CD14-positive monocyte (primary cell): ENCODE data around the gene SS18L1. TPM values are rescaled to one million over a fixed set of nuclear protein-coding genes. Genes with fewer than 3 reads are reported as not detected.
A peak's percentile ranks its signal among the peaks of the same experiment; 100 is the strongest.

Experiments
- DNase-seq, 3 donors: peaks; one replicate each; pipeline ENCODE4 v3.0.0-alpha.2; 2011 to 2022
- H2AFZ ChIP-seq: 2 replicates; pipeline ENCODE4 v1.6.0; 2012; ENCODE audit warnings: mild to moderate bottlenecking, low read depth, low read length, inconsistent platforms; ENCODE audit not compliant: insufficient read depth, poor library complexity, severe bottlenecking
- H3K27ac ChIP-seq, 2 donors: 1 replicate in 1 of 2; 2 replicates in 1 of 2; pipeline ENCODE4 v1.5.1; 2012 to 2013; ENCODE audit warnings: low read length in 2 of 2, control low read depth in 1 of 2, inconsistent platforms in 1 of 2, low read depth in 1 of 2, mild to moderate bottlenecking in 1 of 2
- H3K27me3 ChIP-seq, 2 donors: one replicate each; pipeline versions ENCODE4 v1.6.0 to v1.6.1; 2011 to 2013; ENCODE audit warnings: low read length in 2 of 2; ENCODE audit not compliant: control insufficient read depth in 2 of 2, insufficient read depth in 2 of 2
- H3K36me3 ChIP-seq, 2 donors: replicated peaks in 1 of 2; 1 replicate in 1 of 2; 2 replicates in 1 of 2; pipeline versions ENCODE4 v1.5.1 to v1.6.1; 2012 to 2013; ENCODE audit warnings: low read length in 2 of 2, control low read depth in 1 of 2, inconsistent platforms in 1 of 2, mild to moderate bottlenecking in 1 of 2; ENCODE audit not compliant: insufficient read depth in 2 of 2, control insufficient read depth in 1 of 2
- H3K4me1 ChIP-seq, 2 donors: 1 replicate in 1 of 2; 2 replicates in 1 of 2; pipeline versions ENCODE4 v1.5.1 to v1.6.1; 2012 to 2013; ENCODE audit warnings: low read length in 2 of 2, control low read depth in 1 of 2, inconsistent platforms in 1 of 2, mild to moderate bottlenecking in 1 of 2, moderate library complexity in 1 of 2; ENCODE audit not compliant: insufficient read depth in 2 of 2, control insufficient read depth in 1 of 2
- H3K4me2 ChIP-seq: replicated peaks from 2 replicates; pipeline ENCODE3; 2012; ENCODE audit warnings: low read length, moderate library complexity, mild to moderate bottlenecking; ENCODE audit not compliant: poor library complexity, severe bottlenecking; ENCODE audit errors: extremely low read depth
- H3K4me3 ChIP-seq, 3 experiments: fragments of 200-600 bp in 1 of 3; sonication (generic) in 1 of 3; replicated peaks in 1 of 3; 1 replicate in 2 of 3; 2 replicates in 1 of 3; pipeline ENCODE4 v1.5.1; 2011 to 2013; ENCODE audit warnings: low read length in 3 of 3, mild to moderate bottlenecking in 3 of 3, control low read depth in 2 of 3, low read depth in 2 of 3, inconsistent platforms in 1 of 3, moderate library complexity in 1 of 3
- H3K79me2 ChIP-seq: 2 replicates; pipeline ENCODE4 v1.6.0; 2012; ENCODE audit warnings: mild to moderate bottlenecking, control low read depth, inconsistent platforms, low read length, moderate library complexity; ENCODE audit not compliant: insufficient read depth
- H3K9ac ChIP-seq: 2 replicates; pipeline ENCODE4 v1.6.0; 2017; ENCODE audit warnings: low read length, mild to moderate bottlenecking; ENCODE audit not compliant: insufficient read depth, poor library complexity, severe bottlenecking
- H3K9me3 ChIP-seq, 2 donors: replicated peaks in 1 of 2; 1 replicate in 1 of 2; 2 replicates in 1 of 2; pipeline versions ENCODE4 v1.5.1 to v1.6.1; 2012 to 2013; ENCODE audit warnings: low read length in 2 of 2, control low read depth in 1 of 2; ENCODE audit not compliant: control insufficient read depth in 1 of 2, insufficient read depth in 1 of 2
- H4K20me1 ChIP-seq: 2 replicates; pipeline ENCODE4 v1.6.0; 2012; ENCODE audit warnings: mild to moderate bottlenecking, low read length, control low read depth, moderate library complexity; ENCODE audit not compliant: insufficient read depth
- H3K27ac Mint-ChIP-seq, 7 donors: one replicate each; pipeline ENCODE4 v1.8.0; 2020; ENCODE audit warnings: mild to moderate bottlenecking in 7 of 7, mixed read lengths in 7 of 7, moderate library complexity in 6 of 7, inconsistent platforms in 2 of 7
- H3K27me3 Mint-ChIP-seq, 3 donors: one replicate each; pipeline ENCODE4 v1.8.0; 2021 to 2022; ENCODE audit warnings: low read depth in 3 of 3, mild to moderate bottlenecking in 3 of 3, mixed read lengths in 3 of 3, moderate library complexity in 3 of 3, inconsistent platforms in 1 of 3
- H3K36me3 Mint-ChIP-seq, 2 donors: one replicate each; pipeline ENCODE4 v1.8.0; 2020; ENCODE audit warnings: mixed read lengths in 2 of 2, inconsistent platforms in 1 of 2, mild to moderate bottlenecking in 1 of 2
- H3K4me1 Mint-ChIP-seq: one replicate; pipeline ENCODE4 v1.8.0; 2020; ENCODE audit warnings: mild to moderate bottlenecking, mixed read lengths
- H3K4me3 Mint-ChIP-seq, 2 donors: one replicate each; pipeline ENCODE4 v1.8.0; 2020; ENCODE audit warnings: mild to moderate bottlenecking in 2 of 2, mixed read lengths in 2 of 2, moderate library complexity in 1 of 2
- H3K9me3 Mint-ChIP-seq, 7 donors: one replicate each; pipeline ENCODE4 v1.8.0; 2020 to 2022; ENCODE audit warnings: mixed read lengths in 7 of 7, mild to moderate bottlenecking in 6 of 7, moderate library complexity in 6 of 7, inconsistent platforms in 2 of 7
- WGBS: methylation state at CpG from one replicate; pipeline ENCODE4 v1.1.5; 2013; ENCODE audit warnings: missing lambda C conversion rate; ENCODE audit not compliant: insufficient coverage; 5-methylcytosine and 5-hydroxymethylcytosine counted together
- intact Hi-C, 2 donors: fragments of 100-400 bp; cut with micrococcal nuclease; formaldehyde crosslinking; loops; one replicate each; pipeline versions ENCODE4 v1.15.0 to v1.15.1; 2023
- polyA plus RNA-seq, 3 donors: library from polyadenylated mRNA; depleted of rRNA in 1 of 3; unstranded in 2 of 3; stranded (reverse) in 1 of 3; fragments of 300-500 nt in 2 of 3; fragments of >200 nt in 1 of 3; fragmentation: Illumina TruSeq in 2 of 3; gene quantifications; 1 replicate in 2 of 3; 2 replicates in 1 of 3; pipeline ENCODE4 v1.2.3, GENCODE V29; 2012 to 2021
- TF ChIP-seq, protein P1 (sequence below): fragments of 200-600 bp; IDR thresholded peaks from one replicate; pipeline ENCODE4 v1.8.0; 2022; ENCODE audit warnings: antibody characterized with exemption, mild to moderate bottlenecking

The SS18L1 gene
- polyA plus RNA-seq, 3 donors = 0.75 to 16.5 (median 1.1) TPM

- DNase-seq = no peak
- no peak overlapping the region for H3K4me2 ChIP-seq
- peaks cover 82% of the 10 kb centered on the region for H4K20me1 ChIP-seq
- Mint-ChIP-seq H3K4me1 (peaks cover 50% of the 10 kb centered on the region), H3K36me3 (peaks cover 85 to 97% of the 10 kb centered on the region in 2 donors), H3K27ac (peak overlapping the region in 2 of 7 donors; percentile 21 to 55), H3K9me3 (no peaks in the 10 kb centered on the region), H3K4me3 (no peak overlapping the region), H3K27me3 (no peaks in the 10 kb centered on the region)
- WGBS = 79% methylated on average over 18 of the region's 20 CpGs
- H3K4me1 ChIP-seq = peaks cover 31 to 38% of the 10 kb centered on the region in 2 donors
- TF ChIP-seq, protein P1, sequence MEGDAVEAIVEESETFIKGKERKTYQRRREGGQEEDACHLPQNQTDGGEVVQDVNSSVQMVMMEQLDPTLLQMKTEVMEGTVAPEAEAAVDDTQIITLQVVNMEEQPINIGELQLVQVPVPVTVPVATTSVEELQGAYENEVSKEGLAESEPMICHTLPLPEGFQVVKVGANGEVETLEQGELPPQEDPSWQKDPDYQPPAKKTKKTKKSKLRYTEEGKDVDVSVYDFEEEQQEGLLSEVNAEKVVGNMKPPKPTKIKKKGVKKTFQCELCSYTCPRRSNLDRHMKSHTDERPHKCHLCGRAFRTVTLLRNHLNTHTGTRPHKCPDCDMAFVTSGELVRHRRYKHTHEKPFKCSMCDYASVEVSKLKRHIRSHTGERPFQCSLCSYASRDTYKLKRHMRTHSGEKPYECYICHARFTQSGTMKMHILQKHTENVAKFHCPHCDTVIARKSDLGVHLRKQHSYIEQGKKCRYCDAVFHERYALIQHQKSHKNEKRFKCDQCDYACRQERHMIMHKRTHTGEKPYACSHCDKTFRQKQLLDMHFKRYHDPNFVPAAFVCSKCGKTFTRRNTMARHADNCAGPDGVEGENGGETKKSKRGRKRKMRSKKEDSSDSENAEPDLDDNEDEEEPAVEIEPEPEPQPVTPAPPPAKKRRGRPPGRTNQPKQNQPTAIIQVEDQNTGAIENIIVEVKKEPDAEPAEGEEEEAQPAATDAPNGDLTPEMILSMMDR = no peak
- no peak overlapping the region for H3K27ac ChIP-seq
- no peak overlapping the region for H2AFZ ChIP-seq
- no peak overlapping the region for H3K9ac ChIP-seq
- H3K36me3 ChIP-seq = peaks cover 92 to 94% of the 10 kb centered on the region in 2 donors
- no peaks in the 10 kb centered on the region for H3K9me3 ChIP-seq
- intact Hi-C loops = loop anchor here in 1 of 2 donors (10.0 kb wide), 1 partner anchor 175 kb away; the partner anchor contains the start of gene ADRM1
- H3K4me3 ChIP-seq = no peak overlapping the region
- no peaks in the 10 kb centered on the region for H3K27me3 ChIP-seq
- H3K79me2 ChIP-seq = peaks cover 31% of the 10 kb centered on the region
Measured at GRCh38 chr20:62129731-62130531, 13.6 kb upstream of the SS18L1 start.

GRCh38 chr20:62131560-62132320, 11.8 kb upstream of the SS18L1 start:
- H3K27ac ChIP-seq = peak overlapping the region; percentile 79 to 80

More at GRCh38 chr20:62131560-62132320, 11.8 kb upstream of the SS18L1 start:
- Histone ChIP-seq H3K36me3 (peaks cover 91 to 94% of the 10 kb centered on the region in 2 donors), H3K9ac (no peak overlapping the region), H4K20me1 (peaks cover 87% of the 10 kb centered on the region), H3K4me1 (peaks cover 40 to 48% of the 10 kb centered on the region in 2 donors), H3K27me3 (no peaks in the 10 kb centered on the region), H3K9me3 (no peaks in the 10 kb centered on the region), H2AFZ (no peak overlapping the region), H3K79me2 (peaks cover 33% of the 10 kb centered on the region), H3K4me3 (peak overlapping the region in 1 of 3 experiments; percentile 56), H3K4me2 (peak overlapping the region; percentile 62)
- peak overlapping the region; percentile 63 to 83 for H3K4me3 Mint-ChIP-seq
- TF ChIP-seq, protein P1 = no peak
- H3K9me3 Mint-ChIP-seq = no peaks in the 10 kb centered on the region
- intact Hi-C loops = no loop called here
- DNase-seq = no peak
- H3K4me1 Mint-ChIP-seq = peaks cover 59% of the 10 kb centered on the region
- 94% methylated on average over 25 of the region's 25 CpGs for WGBS
- peak overlapping the region; percentile 78 to 95 (median 91) for H3K27ac Mint-ChIP-seq
- H3K27me3 Mint-ChIP-seq = no peaks in the 10 kb centered on the region
- peaks cover 84 to 97% of the 10 kb centered on the region in 2 donors for H3K36me3 Mint-ChIP-seq
